Fibroblast of lung (primary cell): Measurements from ENCODE around the gene PRR35. TPM values are rescaled to one million over a fixed set of nuclear protein-coding genes. Genes with fewer than 3 reads are reported as not detected.

ENCODE experiments used
- DNase-seq, 2 donors: peaks; one replicate each; pipeline versions ENCODE4 v3.0.0 to v3.0.0-alpha.2; 2010; ENCODE audit warnings: low read depth in 2 of 2
- H2AFZ ChIP-seq: 2 replicates; pipeline ENCODE4 v1.5.1; 2012; ENCODE audit warnings: low read length, control low read depth, inconsistent platforms
- H3K27ac ChIP-seq: 2 replicates; pipeline ENCODE4 v1.5.1; 2011; ENCODE audit warnings: low read length, control low read depth; ENCODE audit not compliant: insufficient read depth
- H3K27me3 ChIP-seq: 2 replicates; pipeline ENCODE4 v1.5.1; 2011; ENCODE audit warnings: mild to moderate bottlenecking, low read length; ENCODE audit not compliant: control insufficient read depth, insufficient read depth
- H3K36me3 ChIP-seq: 2 replicates; pipeline ENCODE4 v1.5.1; 2011; ENCODE audit warnings: low read length; ENCODE audit not compliant: control insufficient read depth, insufficient read depth
- H3K4me1 ChIP-seq: 2 replicates; pipeline ENCODE4 v1.5.1; 2011; ENCODE audit warnings: low read length; ENCODE audit not compliant: control insufficient read depth, insufficient read depth; ENCODE audit errors: extremely low read depth
- H3K4me2 ChIP-seq: 2 replicates; pipeline ENCODE4 v1.5.1; 2011; ENCODE audit warnings: low read length, control low read depth; ENCODE audit not compliant: insufficient read depth; ENCODE audit errors: extremely low read depth
- H3K4me3 ChIP-seq, 4 experiments: fragments of 200-600 bp in 1 of 4; sonication (generic) in 1 of 4; replicated peaks in 1 of 4; 2 replicates each; pipeline ENCODE4 v1.5.1; 2011 to 2016; ENCODE audit warnings: low read length in 4 of 4, low read depth in 3 of 4, mild to moderate bottlenecking in 3 of 4, control low read depth in 2 of 4, inconsistent platforms in 1 of 4, mixed read lengths in 1 of 4; ENCODE audit not compliant: insufficient read depth in 1 of 4; ENCODE audit errors: control extremely low read depth in 1 of 4
- H3K79me2 ChIP-seq: 2 replicates; pipeline ENCODE4 v1.5.1; 2012; ENCODE audit warnings: mild to moderate bottlenecking, low read length, inconsistent platforms; ENCODE audit not compliant: control insufficient read depth, insufficient read depth
- H3K9ac ChIP-seq: 2 replicates; pipeline ENCODE4 v1.5.1; 2011; ENCODE audit warnings: mild to moderate bottlenecking, low read length, control low read depth; ENCODE audit not compliant: insufficient read depth
- H3K9me3 ChIP-seq: 2 replicates; pipeline ENCODE4 v1.5.1; 2012; ENCODE audit warnings: low read depth, low read length; ENCODE audit not compliant: control insufficient read depth, insufficient read depth
- H4K20me1 ChIP-seq: 2 replicates; pipeline ENCODE4 v1.5.1; 2011; ENCODE audit warnings: low read length; ENCODE audit not compliant: control insufficient read depth, insufficient read depth; ENCODE audit errors: extremely low read depth
- CTCF ChIP-seq, 2 donors: IDR thresholded peaks in 1 of 2; conservative IDR thresholded peaks in 1 of 2; 1 replicate in 1 of 2; 2 replicates in 1 of 2; pipeline ENCODE4 v1.5.1; 2011 to 2012; ENCODE audit warnings: low read length in 2 of 2, control low read depth in 1 of 2, inconsistent platforms in 1 of 2, low read depth in 1 of 2, mild to moderate bottlenecking in 1 of 2
- EZH2 ChIP-seq: IDR thresholded peaks from 2 replicates; pipeline ENCODE4 v1.5.1; 2012; ENCODE audit warnings: low read length, control low read depth, mild to moderate bottlenecking; ENCODE audit errors: missing control alignments
- polyA plus RNA-seq, 2 donors: library from polyadenylated mRNA; depleted of rRNA in 1 of 2; stranded (reverse) in 1 of 2; unstranded in 1 of 2; fragments of >200 nt; gene quantifications; 2 replicates each; pipeline ENCODE4 v1.2.1, GENCODE V29; 2011 to 2012; ENCODE audit warnings: missing spikeins in 1 of 2
- total RNA-seq: library from RNA; depleted of rRNA; stranded (reverse); fragments of >200 nt; gene quantifications from 2 replicates; pipeline ENCODE4 v1.2.1, GENCODE V29; 2014

Gene PRR35
- total and polyA plus RNA-seq, 2 donors (not counting 1 experiment from before 2014, with no cell fraction given) = not detected

- TF ChIP-seq CTCF (conservative IDR thresholded peaks at IDR 0.05 in 1 of 2, IDR thresholded peaks at IDR 0.05 in 1 of 2; ENCODE audit: low read depth in 1 of 2, low read length in 2 of 2) (no peak), EZH2 (no peak)
- Histone ChIP-seq H3K9me3 (no peaks in the 10 kb centered on the region), H3K4me3 (peak overlapping the region in 3 of 4 experiments; percentile 57 to 88 (median 86)), H3K79me2 (peaks cover 22% of the 10 kb centered on the region), H2AFZ (no peak overlapping the region), H4K20me1 (no peaks in the 10 kb centered on the region), H3K27me3 (no peaks in the 10 kb centered on the region), H3K27ac (no peak overlapping the region), H3K4me2 (peak overlapping the region; percentile 99), H3K4me1 (peaks cover 12% of the 10 kb centered on the region), H3K9ac (no peak overlapping the region), H3K36me3 (no peaks in the 10 kb centered on the region)
- no peak for DNase-seq
Measured at GRCh38 chr16:591231-591630, 31.0 kb downstream of the PRR35 start.

GRCh38 chr16:591892-592517 is 31.8 kb downstream of the PRR35 start:
- H4K20me1 ChIP-seq = no peaks in the 10 kb centered on the region
- DNase-seq = no peak
- H3K4me3 ChIP-seq = no peak overlapping the region
- no peak overlapping the region for H3K27ac ChIP-seq
- H2AFZ ChIP-seq = no peak overlapping the region
- H3K9me3 ChIP-seq = no peaks in the 10 kb centered on the region
- H3K4me2 ChIP-seq = no peak overlapping the region
- TF ChIP-seq EZH2 = no peak
- H3K4me1 ChIP-seq = peaks cover 11% of the 10 kb centered on the region
- H3K36me3 ChIP-seq = no peaks in the 10 kb centered on the region
- H3K9ac ChIP-seq = no peak overlapping the region
- no peaks in the 10 kb centered on the region for H3K27me3 ChIP-seq
- peaks cover 22% of the 10 kb centered on the region for H3K79me2 ChIP-seq

DNA sequence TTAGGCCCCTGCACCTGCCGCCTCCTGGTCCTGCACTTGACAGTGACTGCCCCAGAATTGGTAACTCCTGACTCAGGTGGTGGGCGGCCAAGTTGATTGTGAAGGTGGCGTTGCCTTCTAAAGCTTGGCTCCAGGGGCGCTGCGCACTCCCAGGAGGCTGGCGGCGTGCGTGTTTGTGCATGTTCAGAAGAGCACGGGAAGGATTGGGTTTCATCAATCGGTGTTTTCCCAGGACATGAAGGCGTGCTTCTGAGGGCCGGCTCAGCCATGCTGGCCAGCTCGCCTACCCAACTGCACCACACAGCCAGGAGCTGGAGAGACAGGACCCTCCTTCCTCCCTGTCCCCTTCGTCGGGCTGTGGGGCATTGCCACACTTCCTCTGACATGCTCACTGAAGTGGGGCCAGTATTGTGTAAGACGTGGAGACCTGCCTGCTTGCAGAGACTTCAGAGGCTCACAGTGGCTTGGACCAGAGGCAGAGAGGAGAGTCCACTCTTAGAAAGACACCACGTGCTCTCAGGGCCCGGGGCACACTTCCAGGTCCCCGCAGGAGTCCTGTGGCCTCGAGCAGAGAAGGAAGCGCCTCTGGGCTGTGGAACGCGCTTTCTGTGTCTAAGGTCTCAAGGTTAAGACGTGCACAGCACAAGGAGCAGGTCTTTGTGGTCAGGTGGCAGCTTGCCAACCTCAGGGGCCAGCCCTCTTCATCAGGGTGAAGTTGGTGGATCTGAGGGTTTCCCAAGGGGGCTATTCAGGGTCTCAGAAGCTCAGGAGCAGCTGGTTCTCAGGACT is 32.5 kb downstream of the PRR35 start:
- H3K4me1 ChIP-seq = peaks cover 9% of the 10 kb centered on the region
- H3K79me2 ChIP-seq = peaks cover 22% of the 10 kb centered on the region
- H2AFZ ChIP-seq = no peak overlapping the region
- H3K9me3 ChIP-seq = no peaks in the 10 kb centered on the region
- no peaks in the 10 kb centered on the region for H3K27me3 ChIP-seq
- no peak overlapping the region for H3K4me3 ChIP-seq
- DNase-seq = peak in 1 of 2 donors; percentile 17
- TF ChIP-seq EZH2 = no peak
- TF ChIP-seq CTCF (conservative IDR thresholded peaks at IDR 0.05 in 1 of 2, IDR thresholded peaks at IDR 0.05 in 1 of 2; ENCODE audit: low read depth in 1 of 2, low read length in 2 of 2) = no peak
- no peaks in the 10 kb centered on the region for H4K20me1 ChIP-seq
- H3K4me2 ChIP-seq = no peak overlapping the region
- H3K36me3 ChIP-seq = no peaks in the 10 kb centered on the region
- no peak overlapping the region for H3K27ac ChIP-seq
- no peak overlapping the region for H3K9ac ChIP-seq
